ENCODE results near the gene PAIP2.
"Not testable (repeated sequence)": the region's sequence is repeated elsewhere in the genome, so short reads cannot be mapped to it uniquely, and the experiment has no call there.

Gene PAIP2

GRCh38 chr5:139341689-139342422, at the start of gene PAIP2:
Gene PAIP2 (plus strand): TSS chr5:139341854. CDS start chr5:139363785, 21,931 bp downstream.
- peak; percentile 96 for DNase-seq (ENCODE audit: low spot score)

- no peak for DNase-seq (ENCODE audit: low spot score)
Observed at GRCh38 chr5:139293202-139293506, 48.5 kb upstream of the PAIP2 start.

DNA sequence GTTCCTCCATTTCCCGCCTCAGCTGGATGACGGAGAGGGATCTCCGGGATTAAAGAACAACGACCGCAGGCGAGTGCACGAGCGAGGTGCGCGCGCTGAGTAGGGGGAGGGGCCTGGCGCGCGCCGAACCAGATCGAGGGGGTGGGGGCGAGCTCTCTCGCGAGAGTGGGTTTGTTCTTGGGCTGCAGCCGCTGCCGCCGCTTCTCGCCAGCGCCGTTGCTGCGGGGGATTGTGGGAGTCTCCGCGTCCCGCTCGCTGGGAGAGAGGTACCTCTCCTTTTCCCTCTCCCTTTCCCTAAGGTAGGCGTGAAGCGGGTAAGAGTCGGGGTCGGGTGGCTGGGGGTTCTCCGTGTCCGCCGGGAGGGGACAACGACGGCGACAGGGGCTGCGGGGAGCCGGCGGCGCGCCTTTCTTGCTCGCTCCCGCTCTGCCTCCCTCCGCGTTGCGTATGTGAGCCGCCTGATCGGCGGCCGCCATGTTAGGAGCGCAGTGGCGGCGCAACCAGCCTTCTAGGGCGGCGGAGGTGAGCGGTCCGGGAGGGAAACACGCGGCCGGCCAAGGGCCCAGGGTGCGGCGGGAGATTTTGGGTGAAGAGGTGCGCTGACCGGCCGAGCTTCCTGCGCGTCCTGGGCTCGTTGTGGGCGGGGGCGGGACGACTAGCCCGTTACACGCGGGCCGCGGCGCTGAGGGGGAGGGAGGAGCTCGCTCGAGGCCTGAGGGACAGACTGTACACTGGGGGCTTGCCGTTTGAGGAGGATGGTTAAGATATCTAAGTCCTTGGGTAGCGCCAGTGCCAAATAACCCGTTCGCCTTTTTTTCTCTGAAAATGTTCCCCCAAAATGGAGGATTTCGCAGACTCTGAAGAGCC, 47.9 kb upstream of the PAIP2 start, which contains the start of gene MATR3:
TSS of gene MATR3 (plus strand) at position 234 of the 867 bp plus-strand sequence. CDS start 13,676 bp downstream, outside the sequence.
- DNase-seq (ENCODE audit: low spot score), result peak; percentile 96

GRCh38 chr5:139294374-139295165, 47.1 kb upstream of the PAIP2 start:
- peak; percentile 55 for DNase-seq (ENCODE audit: low spot score)

- no peak for DNase-seq (ENCODE audit: low spot score)
Observed at GRCh38 chr5:139295346-139296057, 46.2 kb upstream of the PAIP2 start.

DNA sequence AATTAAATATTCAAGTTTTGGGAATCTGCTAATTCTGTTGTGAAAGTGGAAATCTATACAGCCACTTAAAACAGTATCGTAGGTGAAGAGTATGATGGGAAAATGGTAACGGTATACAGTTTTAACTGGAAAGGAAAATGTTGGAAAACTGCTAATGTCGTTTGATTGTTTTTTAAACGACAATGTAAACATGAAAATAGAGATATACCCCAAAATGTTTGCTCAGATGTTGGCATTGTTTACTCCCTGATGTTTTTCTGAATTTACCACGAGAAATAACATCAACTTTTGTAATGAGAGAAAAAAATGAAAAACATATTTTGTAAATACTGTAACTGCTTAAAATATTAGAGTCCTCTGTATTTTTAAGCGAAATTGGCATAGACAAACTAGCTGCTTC, 45.5 kb upstream of the PAIP2 start:
- DNase-seq (ENCODE audit: low spot score), result no peak

- no peak for DNase-seq (ENCODE audit: low spot score)
Observed at GRCh38 chr5:139296862-139297326, 44.8 kb upstream of the PAIP2 start.

GRCh38 chr5:139297439-139298133, 44.1 kb upstream of the PAIP2 start:
- no peak for DNase-seq (ENCODE audit: low spot score)

DNA sequence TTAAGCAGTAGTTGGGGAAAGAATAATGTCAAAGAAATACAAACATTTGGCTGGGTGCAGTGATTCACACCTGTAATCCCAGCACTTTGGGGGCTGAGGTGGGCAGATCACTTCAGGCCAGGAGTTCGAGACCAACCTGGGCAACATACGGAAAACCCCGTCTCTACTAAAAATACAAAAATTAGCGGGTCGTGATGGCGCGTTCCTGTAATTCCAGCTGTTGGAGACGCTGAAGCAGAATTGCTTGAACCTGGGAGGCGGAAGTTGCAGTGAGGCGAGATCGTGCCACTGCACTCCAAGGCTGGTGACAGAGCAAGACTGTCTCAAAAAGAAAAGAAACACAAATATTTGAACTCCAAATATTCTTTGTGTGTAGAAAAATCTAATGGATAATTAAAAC, 43.4 kb upstream of the PAIP2 start:
- no peak for DNase-seq (ENCODE audit: low spot score)

DNA sequence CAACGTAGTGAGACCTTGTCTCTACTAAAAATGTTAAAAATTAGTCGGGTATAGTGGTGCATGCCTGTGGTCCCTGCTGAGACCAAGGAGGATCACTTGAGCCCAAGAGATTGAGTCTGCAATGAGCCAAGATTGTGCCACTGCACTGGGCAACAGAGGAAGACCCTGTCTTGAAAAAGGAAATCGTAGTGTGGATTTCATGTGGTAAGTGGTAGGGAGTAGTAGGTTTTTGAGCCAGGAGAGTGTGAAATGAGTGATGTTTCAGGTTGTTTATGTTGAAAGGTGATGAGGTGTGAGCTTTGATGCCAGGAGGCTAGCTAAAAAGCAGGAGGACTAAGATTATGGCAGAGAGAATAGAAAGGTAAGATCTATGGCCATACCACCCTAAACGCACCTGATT, 42.2 kb upstream of the PAIP2 start:
- no peak for DNase-seq (ENCODE audit: low spot score)

DNA sequence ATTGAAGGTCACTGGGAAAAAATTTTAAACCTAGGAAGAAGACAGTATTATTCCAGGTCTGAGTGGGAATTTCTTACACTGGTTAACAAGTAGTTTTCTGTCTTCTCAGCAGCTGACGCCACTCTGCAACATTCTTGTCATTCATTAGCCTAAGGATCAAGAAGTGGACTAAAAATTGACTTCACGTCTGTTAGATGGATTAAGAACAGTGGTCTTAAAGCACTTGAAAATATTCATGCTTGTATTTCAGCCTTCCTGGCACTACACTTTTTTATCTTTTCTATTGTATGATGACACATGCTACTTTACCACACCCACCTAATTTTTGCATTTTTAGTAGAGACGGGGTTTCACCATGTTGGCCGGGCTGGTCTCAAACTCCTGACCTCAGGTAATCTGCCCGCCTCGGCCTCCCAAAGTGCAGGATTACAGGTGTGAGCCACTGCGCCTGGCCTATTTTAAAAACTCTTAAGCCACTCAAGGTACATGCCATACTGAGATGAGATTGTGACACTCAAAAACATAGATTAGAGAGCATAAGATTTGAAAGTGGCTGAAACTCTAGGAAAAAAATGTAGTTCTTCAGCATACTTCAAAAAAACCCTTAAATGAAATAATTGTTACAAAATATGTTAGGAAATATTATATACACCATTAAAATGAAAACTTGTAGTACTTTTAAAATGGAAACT, 39.7 kb upstream of the PAIP2 start:
- DNase-seq (ENCODE audit: low spot score), result no peak

GRCh38 chr5:139304391-139305324, 37.0 kb upstream of the PAIP2 start:
- DNase-seq (ENCODE audit: low spot score), result no peak

DNA sequence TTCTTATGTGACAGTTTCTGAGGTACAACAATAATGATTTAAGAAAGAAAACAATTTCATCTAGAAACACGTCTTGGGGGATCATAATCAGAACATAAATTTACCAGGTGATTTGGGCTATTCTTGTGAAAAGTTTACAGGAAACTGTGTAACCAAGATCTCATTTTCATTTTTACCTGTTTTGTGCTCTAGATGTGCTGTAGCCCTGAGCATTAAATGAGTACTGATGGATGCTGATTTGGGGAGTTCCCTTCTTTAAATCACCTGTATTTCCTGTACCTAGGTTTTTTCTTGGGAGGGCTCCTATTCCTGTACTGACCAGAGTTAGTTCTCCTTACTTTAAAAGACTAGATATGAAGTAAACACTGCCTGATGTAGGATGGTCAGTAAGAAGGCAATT, 35.5 kb upstream of the PAIP2 start:
- no peak for DNase-seq (ENCODE audit: low spot score)

GRCh38 chr5:139306628-139307379, 34.9 kb upstream of the PAIP2 start:
- DNase-seq (ENCODE audit: low spot score), result no peak

GRCh38 chr5:139308797-139309196, 32.9 kb upstream of the PAIP2 start:
- no peak for DNase-seq (ENCODE audit: low spot score)

DNA sequence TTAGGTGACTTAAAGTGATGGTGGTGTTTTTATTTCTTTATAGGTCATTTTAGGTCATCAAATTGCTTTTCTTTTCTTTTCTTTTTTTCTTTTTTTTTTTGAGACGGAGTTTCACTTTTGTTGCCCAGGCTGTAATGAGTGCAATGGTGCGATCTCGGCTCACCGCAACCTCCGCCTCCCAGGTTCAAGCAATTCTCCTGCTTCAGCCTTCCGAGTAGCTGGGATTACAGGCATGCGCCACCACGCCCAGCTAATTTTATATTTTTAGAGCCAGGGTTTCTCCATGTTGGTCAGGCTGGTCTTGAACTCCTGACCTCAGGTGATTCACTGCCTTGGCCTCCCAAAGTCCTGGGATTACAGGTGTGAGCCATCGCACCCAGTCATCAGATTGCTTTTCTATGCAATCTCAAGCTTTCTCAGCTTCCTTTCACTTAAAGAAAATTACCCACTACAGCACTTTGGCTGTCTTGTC, 30.9 kb upstream of the PAIP2 start:
- DNase-seq (ENCODE audit: low spot score), result not testable (repeated sequence)

- DNase-seq (ENCODE audit: low spot score), result no peak
Observed at GRCh38 chr5:139312075-139312474, 29.6 kb upstream of the PAIP2 start.

- DNase-seq (ENCODE audit: low spot score), result no peak
Observed at GRCh38 chr5:139314276-139314675, 27.4 kb upstream of the PAIP2 start.
